ENCODE results near the gene LTK. TPM values are rescaled to one million over a fixed set of nuclear protein-coding genes. Genes with fewer than 3 reads are reported as not detected.

The LTK gene
- total RNA-seq = 7.9 and 11.5 TPM in 2 replicates

DNA sequence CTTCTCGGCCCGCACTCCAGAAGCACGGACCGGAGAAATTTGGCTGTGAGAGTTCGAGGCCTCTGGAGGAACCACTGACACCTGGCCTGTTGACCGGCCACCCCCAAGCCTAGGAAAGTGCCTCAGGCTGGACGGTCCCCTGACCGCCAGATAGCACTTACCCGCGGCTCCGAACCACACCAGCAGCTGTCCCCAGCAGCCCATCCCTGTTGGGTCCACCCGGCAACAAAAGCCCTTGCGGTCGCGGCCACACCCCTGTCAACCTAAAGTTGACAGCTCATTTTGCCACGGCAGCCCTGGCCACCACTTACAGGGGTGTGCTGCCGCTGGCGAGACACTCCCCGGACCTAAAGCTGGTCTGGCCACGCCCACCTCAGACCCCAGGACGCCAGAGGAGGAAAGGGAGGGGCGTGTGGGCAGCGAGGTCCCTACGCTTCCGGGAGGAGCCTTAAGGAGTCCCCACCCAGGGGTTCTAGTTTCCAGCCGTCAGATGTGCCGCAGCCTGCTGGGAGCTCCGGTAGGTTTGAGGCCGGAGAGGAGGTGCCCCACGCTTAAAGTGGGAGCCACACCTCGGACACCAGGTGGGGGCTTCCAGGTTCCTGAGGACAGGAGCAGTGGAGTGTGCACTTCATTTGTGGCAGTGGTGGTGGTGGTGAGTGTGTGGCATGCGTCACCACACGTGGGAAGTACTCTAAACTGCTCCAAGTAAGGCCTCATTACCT, at the start of gene LTK:
LTK (minus strand) TSS at position 322 of the 722 bp plus-strand sequence; CDS start at position 204, 118 bp downstream.
- Histone ChIP-seq H3K36me3 (ENCODE audit: control insufficient read depth, insufficient read depth, low read length) (no peaks in the 10 kb centered on the region), H3K27me3 (ENCODE audit: control insufficient read depth, insufficient read depth, low read length) (peaks cover 38% of the 10 kb centered on the region), H3K4me3 (ENCODE audit: low read depth, low read length) (no peak within 1 kb of the TSS)
- DNase-seq (ENCODE audit: low read depth) = no peak
- TF ChIP-seq, protein P1, sequence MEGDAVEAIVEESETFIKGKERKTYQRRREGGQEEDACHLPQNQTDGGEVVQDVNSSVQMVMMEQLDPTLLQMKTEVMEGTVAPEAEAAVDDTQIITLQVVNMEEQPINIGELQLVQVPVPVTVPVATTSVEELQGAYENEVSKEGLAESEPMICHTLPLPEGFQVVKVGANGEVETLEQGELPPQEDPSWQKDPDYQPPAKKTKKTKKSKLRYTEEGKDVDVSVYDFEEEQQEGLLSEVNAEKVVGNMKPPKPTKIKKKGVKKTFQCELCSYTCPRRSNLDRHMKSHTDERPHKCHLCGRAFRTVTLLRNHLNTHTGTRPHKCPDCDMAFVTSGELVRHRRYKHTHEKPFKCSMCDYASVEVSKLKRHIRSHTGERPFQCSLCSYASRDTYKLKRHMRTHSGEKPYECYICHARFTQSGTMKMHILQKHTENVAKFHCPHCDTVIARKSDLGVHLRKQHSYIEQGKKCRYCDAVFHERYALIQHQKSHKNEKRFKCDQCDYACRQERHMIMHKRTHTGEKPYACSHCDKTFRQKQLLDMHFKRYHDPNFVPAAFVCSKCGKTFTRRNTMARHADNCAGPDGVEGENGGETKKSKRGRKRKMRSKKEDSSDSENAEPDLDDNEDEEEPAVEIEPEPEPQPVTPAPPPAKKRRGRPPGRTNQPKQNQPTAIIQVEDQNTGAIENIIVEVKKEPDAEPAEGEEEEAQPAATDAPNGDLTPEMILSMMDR (IDR thresholded peaks at IDR 0.05; ENCODE audit: insufficient read depth, low read length, poor library complexity, severe bottlenecking) = no peak

DNA sequence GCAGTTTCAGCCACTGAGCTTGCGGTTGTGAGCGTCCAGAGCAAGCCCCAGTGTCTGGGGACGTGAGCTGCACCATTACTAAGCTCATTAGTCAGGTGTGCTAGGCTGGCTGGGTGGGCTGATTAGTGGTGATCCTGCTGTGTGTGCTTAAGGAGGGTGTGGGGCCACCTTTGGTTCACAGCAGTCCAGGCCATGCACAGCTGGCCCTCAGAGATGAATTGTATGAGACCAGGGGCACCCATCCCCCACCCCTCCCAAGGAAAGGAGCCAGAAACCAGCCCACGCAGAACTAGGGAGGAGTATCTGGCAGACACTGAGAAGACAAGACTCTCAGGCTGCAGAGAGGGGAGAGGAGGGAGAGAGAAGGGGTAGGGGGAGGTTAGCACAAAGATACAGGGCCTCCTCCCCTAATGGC, 49.2 kb upstream of the LTK start:
- Histone ChIP-seq H3K27me3 (ENCODE audit: control insufficient read depth, insufficient read depth, low read length) (no peaks in the 10 kb centered on the region), H3K4me3 (ENCODE audit: low read depth, low read length) (no peak overlapping the region), H3K36me3 (ENCODE audit: control insufficient read depth, insufficient read depth, low read length) (no peaks in the 10 kb centered on the region)
- TF ChIP-seq, protein P1 (IDR thresholded peaks at IDR 0.05; ENCODE audit: insufficient read depth, low read length, poor library complexity, severe bottlenecking) = no peak
- no peak for DNase-seq (ENCODE audit: low read depth)

DNA sequence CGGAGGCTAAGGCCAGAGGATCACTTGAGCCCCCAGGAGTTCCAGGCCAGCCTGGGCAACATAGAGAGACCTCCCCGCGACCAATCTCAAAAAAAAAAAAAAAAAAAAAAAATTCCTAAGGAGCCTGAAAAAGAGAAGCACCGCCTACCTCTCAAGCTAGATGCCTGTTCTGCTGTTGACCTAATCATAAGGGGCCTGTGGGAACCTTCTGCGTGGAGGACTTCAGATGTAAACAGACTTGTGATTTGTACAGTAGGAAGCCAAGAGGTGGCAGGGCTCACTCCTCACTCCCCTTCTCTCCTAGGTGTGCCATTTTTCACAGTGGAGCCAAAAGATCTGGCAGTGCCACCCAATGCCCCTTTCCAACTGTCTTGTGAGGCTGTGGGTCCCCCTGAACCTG, 48.6 kb upstream of the LTK start:
- no peak overlapping the region for H3K4me3 ChIP-seq (ENCODE audit: low read depth, low read length)
- H3K36me3 ChIP-seq (ENCODE audit: control insufficient read depth, insufficient read depth, low read length) = no peaks in the 10 kb centered on the region
- DNase-seq (ENCODE audit: low read depth) = no peak
- TF ChIP-seq, protein P1 (IDR thresholded peaks at IDR 0.05; ENCODE audit: insufficient read depth, low read length, poor library complexity, severe bottlenecking) = no peak
- no peaks in the 10 kb centered on the region for H3K27me3 ChIP-seq (ENCODE audit: control insufficient read depth, insufficient read depth, low read length)

DNA sequence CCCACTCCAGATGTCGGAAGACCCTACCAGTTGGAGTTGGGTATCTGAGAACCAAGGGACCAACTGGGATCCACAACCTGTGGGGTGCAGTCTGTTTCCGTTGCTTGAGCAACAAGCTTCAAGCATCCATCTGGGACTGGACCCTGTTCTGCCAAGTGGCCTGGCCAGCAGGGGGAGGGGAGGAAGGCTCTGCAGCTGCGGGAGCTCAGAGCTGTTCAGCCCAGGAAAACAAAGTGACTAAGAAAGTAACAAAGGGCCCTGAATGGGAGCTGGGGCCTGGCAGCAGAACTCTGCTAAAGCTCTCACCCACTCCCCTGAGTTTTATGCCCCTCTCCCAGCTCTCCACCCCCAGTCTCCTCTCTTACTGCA, 48.1 kb upstream of the LTK start:
- DNase-seq (ENCODE audit: low read depth) = no peak
- no peaks in the 10 kb centered on the region for H3K36me3 ChIP-seq (ENCODE audit: control insufficient read depth, insufficient read depth, low read length)

DNA sequence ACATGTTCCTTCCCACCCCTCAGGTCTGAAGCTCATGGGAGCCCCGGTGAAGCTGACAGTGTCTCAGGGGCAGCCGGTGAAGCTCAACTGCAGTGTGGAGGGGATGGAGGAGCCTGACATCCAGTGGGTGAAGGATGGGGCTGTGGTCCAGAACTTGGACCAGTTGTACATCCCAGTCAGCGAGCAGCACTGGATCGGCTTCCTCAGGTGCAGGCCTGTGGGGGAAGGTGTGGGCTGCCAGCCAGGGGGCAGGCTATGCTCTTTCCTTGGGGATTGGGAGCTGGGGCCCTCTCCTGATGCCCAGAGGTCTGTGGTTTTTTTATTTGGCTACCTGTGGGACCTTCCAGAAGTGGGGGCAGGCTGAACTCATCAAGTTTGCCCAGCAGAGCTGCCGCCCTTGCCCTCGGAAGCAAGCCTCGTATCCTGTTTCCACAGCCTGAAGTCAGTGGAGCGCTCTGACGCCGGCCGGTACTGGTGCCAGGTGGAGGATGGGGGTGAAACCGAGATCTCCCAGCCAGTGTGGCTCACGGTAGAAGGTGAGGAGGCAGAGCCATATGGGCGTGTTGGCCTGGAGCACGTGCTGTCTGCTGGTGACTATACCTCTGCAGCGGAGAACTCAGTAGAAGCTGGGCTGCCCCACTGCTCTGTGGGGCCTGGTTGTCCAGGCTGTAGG, 47.6 kb upstream of the LTK start:
- no peak for DNase-seq (ENCODE audit: low read depth)
- Histone ChIP-seq H3K4me3 (ENCODE audit: low read depth, low read length) (no peak overlapping the region), H3K27me3 (ENCODE audit: control insufficient read depth, insufficient read depth, low read length) (no peaks in the 10 kb centered on the region), H3K36me3 (ENCODE audit: control insufficient read depth, insufficient read depth, low read length) (no peaks in the 10 kb centered on the region)
- TF ChIP-seq, protein P1 (IDR thresholded peaks at IDR 0.05; ENCODE audit: insufficient read depth, low read length, poor library complexity, severe bottlenecking) = no peak

More for the DNA sequence above, 48.1 kb upstream of the LTK start:
- TF ChIP-seq, protein P1 (IDR thresholded peaks at IDR 0.05; ENCODE audit: insufficient read depth, low read length, poor library complexity, severe bottlenecking) = no peak
- H3K4me3 ChIP-seq (ENCODE audit: low read depth, low read length) = no peak overlapping the region
- no peaks in the 10 kb centered on the region for H3K27me3 ChIP-seq (ENCODE audit: control insufficient read depth, insufficient read depth, low read length)
